Measurements from ENCODE around the gene SLC35F2.
A peak's percentile ranks its signal among the peaks of the same experiment; 100 is the strongest.

GRCh38 chr11:107858217-107859070 lies at the start of gene SLC35F2:
- TF ChIP-seq POLR2A (IDR thresholded peaks at IDR 0.05) (no peak), CTCF (IDR thresholded peaks at IDR 0.05) (no peak), POLR2AphosphoS5 (IDR thresholded peaks at IDR 0.05; ENCODE audit: insufficient read depth in 1 of 2, low read depth in 1 of 2) (peak in 1 of 2 donors; percentile 70)

All from vagina (tissue), 2 donors.